Measurements from ENCODE around the gene USF2.

Gene USF2

GRCh38 chr19:35294859-35295791, 26.4 kb downstream of the USF2 start (continued):
- no peak for TF ChIP-seq ZNF169 (tag by site-specific recombination; IDR thresholded peaks at IDR 0.05)
- no peak for TF ChIP-seq ZBTB1 (tag by site-specific recombination; IDR thresholded peaks at IDR 0.05)
- no peak for TF ChIP-seq ZNF843 (tag by site-specific recombination; IDR thresholded peaks at IDR 0.05)
- no peak for TF ChIP-seq OSR2 (tag by site-specific recombination; IDR thresholded peaks at IDR 0.05)
- no peak for TF ChIP-seq BCL6B (tag by site-specific recombination; IDR thresholded peaks at IDR 0.05)
- TF ChIP-seq PRDM10 (tag by site-specific recombination; IDR thresholded peaks at IDR 0.05): 0 out of 2 replicates have a peak, but pooled peaks have one; percentile 40
- TF ChIP-seq REPIN1 (tag by site-specific recombination; IDR thresholded peaks at IDR 0.05; ENCODE audit: low read depth): no peak
- no peak for TF ChIP-seq ATF2 (tag by site-specific recombination; IDR thresholded peaks at IDR 0.05; ENCODE audit: low read depth)
- TF ChIP-seq WT1 (tag by site-specific recombination; IDR thresholded peaks at IDR 0.05): no peak
- TF ChIP-seq PRDM4 (tag by site-specific recombination; IDR thresholded peaks at IDR 0.05): no peak
- TF ChIP-seq ZBTB21 (tag by site-specific recombination; IDR thresholded peaks at IDR 0.05): no peak
- no peak for TF ChIP-seq ZFHX2 (tag by site-specific recombination; conservative IDR thresholded peaks at IDR 0.05)
- no peak for TF ChIP-seq ZBTB6 (tag by site-specific recombination; IDR thresholded peaks at IDR 0.05)
- no peak for TF ChIP-seq ZNF248 (tag by site-specific recombination; IDR thresholded peaks at IDR 0.05)
- no peak for TF ChIP-seq ZSCAN18 (tag by site-specific recombination; IDR thresholded peaks at IDR 0.05)
- no peak for TF ChIP-seq ZNF239 (tag by site-specific recombination; IDR thresholded peaks at IDR 0.05)
- TF ChIP-seq ZFP69B (tag by site-specific recombination; IDR thresholded peaks at IDR 0.05): no peak
- no peak for TF ChIP-seq ZNF555 (tag by site-specific recombination; conservative IDR thresholded peaks at IDR 0.05)
- no peak for TF ChIP-seq ZNF629 (tag by site-specific recombination; IDR thresholded peaks at IDR 0.05)
- no peak for TF ChIP-seq ZNF184 (tag by site-specific recombination; IDR thresholded peaks at IDR 0.05)

All from HEK293 (cell line).